Astrocyte (in vitro differentiated cells and primary cell): ENCODE data around the gene TSLP. TPM values are rescaled to one million over a fixed set of nuclear protein-coding genes. Genes with fewer than 3 reads are reported as not detected.

Source experiments
- DNase-seq: peaks from one replicate; pipeline ENCODE4 v3.0.0-alpha.2; 2010; ENCODE audit warnings: low read depth
- FAIRE-seq: peaks from 2 replicates; lab custom pipeline; 2011; peaks lifted over from hg19 to GRCh38; lab: Jason Lieb, UNC
- H2AFZ ChIP-seq: 2 replicates; pipeline ENCODE4 v1.6.0; 2012; ENCODE audit warnings: low read depth, low read length, inconsistent platforms
- H3K27ac ChIP-seq: 2 replicates; pipeline ENCODE4 v1.5.1; 2011; ENCODE audit warnings: low read depth, low read length, inconsistent platforms
- H3K27me3 ChIP-seq: 2 replicates; pipeline ENCODE4 v1.6.0; 2011; ENCODE audit warnings: low read length, inconsistent platforms; ENCODE audit not compliant: insufficient read depth
- H3K36me3 ChIP-seq: 2 replicates; pipeline ENCODE4 v1.5.1; 2011; ENCODE audit warnings: low read length, inconsistent platforms; ENCODE audit not compliant: insufficient read depth
- H3K4me1 ChIP-seq: 2 replicates; pipeline ENCODE4 v1.5.1; 2011; ENCODE audit warnings: low read length, inconsistent platforms; ENCODE audit not compliant: insufficient read depth
- H3K4me2 ChIP-seq: 2 replicates; pipeline ENCODE4 v1.6.0; 2012; ENCODE audit warnings: low read length, inconsistent platforms
- H3K4me3 ChIP-seq: 2 replicates; pipeline ENCODE4 v1.5.1; 2011; ENCODE audit warnings: low read depth, mild to moderate bottlenecking, low read length, inconsistent platforms; ENCODE audit not compliant: insufficient read depth
- H3K79me2 ChIP-seq: 2 replicates; pipeline ENCODE4 v1.6.0; 2012; ENCODE audit warnings: mild to moderate bottlenecking, low read length, inconsistent platforms; ENCODE audit not compliant: insufficient read depth
- H3K9ac ChIP-seq: 2 replicates; pipeline ENCODE4 v1.6.0; 2012; ENCODE audit warnings: mild to moderate bottlenecking, low read length, inconsistent platforms
- H3K9me3 ChIP-seq: 2 replicates; pipeline ENCODE4 v1.5.1; 2012; ENCODE audit warnings: low read depth, mild to moderate bottlenecking, low read length, inconsistent platforms; ENCODE audit not compliant: insufficient read depth
- H4K20me1 ChIP-seq: 2 replicates; pipeline ENCODE4 v1.6.0; 2012; ENCODE audit warnings: low read length, inconsistent platforms; ENCODE audit not compliant: insufficient read depth
- H3K27ac Mint-ChIP-seq: one replicate; pipeline ENCODE4 v1.8.0; 2021; ENCODE audit warnings: mild to moderate bottlenecking, mixed read lengths; ENCODE audit not compliant: unreplicated experiment
- H3K27me3 Mint-ChIP-seq: one replicate; pipeline ENCODE4 v1.8.0; 2021; ENCODE audit warnings: low read depth, mixed read lengths; ENCODE audit not compliant: unreplicated experiment
- H3K36me3 Mint-ChIP-seq: one replicate; pipeline ENCODE4 v1.8.0; 2021; ENCODE audit warnings: low read depth, mixed read lengths; ENCODE audit not compliant: unreplicated experiment
- H3K4me1 Mint-ChIP-seq: one replicate; pipeline ENCODE4 v1.8.0; 2021; ENCODE audit warnings: low read depth, mixed read lengths; ENCODE audit not compliant: unreplicated experiment
- H3K4me3 Mint-ChIP-seq: one replicate; pipeline ENCODE4 v1.8.0; 2021; ENCODE audit warnings: mild to moderate bottlenecking, moderate library complexity, mixed read lengths; ENCODE audit not compliant: unreplicated experiment
- H3K9me3 Mint-ChIP-seq: one replicate; pipeline ENCODE4 v1.8.0; 2021; ENCODE audit warnings: mild to moderate bottlenecking, mixed read lengths; ENCODE audit not compliant: unreplicated experiment
- EZH2 ChIP-seq: IDR thresholded peaks from 2 replicates; pipeline ENCODE4 v1.6.1; 2012; ENCODE audit warnings: mild to moderate bottlenecking, low read length, inconsistent platforms; ENCODE audit not compliant: insufficient read depth
- total RNA-seq: library from RNA; stranded (reverse); gene quantifications from 2 replicates; pipeline ENCODE4 v1.2.1, GENCODE V29; 2021
- TF ChIP-seq, protein P1 (sequence below): IDR thresholded peaks from 2 replicates; pipeline ENCODE4 v1.5.1; 2011; ENCODE audit warnings: low read depth, mild to moderate bottlenecking, inconsistent platforms, low read length, moderate library complexity; ENCODE audit not compliant: insufficient read depth

TSLP gene
- total RNA-seq, 1 donor from 2014 or later, result 0.14 TPM

- Mint-ChIP-seq H3K4me3 (no peak overlapping the region), H3K4me1 (peaks cover 19% of the 10 kb centered on the region), H3K36me3 (peaks cover 5% of the 10 kb centered on the region), H3K27me3 (no peaks in the 10 kb centered on the region), H3K27ac (no peak overlapping the region), H3K9me3 (no peaks in the 10 kb centered on the region)
- H3K4me1 ChIP-seq, result no peaks in the 10 kb centered on the region
- no peak overlapping the region for H3K4me3 ChIP-seq
- peaks cover 48% of the 10 kb centered on the region for H3K36me3 ChIP-seq
- no peak overlapping the region for H3K27ac ChIP-seq
- FAIRE-seq, result no peak
- H4K20me1 ChIP-seq, result no peaks in the 10 kb centered on the region
- DNase-seq, result no peak
- no peak overlapping the region for H3K4me2 ChIP-seq
- no peak overlapping the region for H2AFZ ChIP-seq
- TF ChIP-seq, protein P1, sequence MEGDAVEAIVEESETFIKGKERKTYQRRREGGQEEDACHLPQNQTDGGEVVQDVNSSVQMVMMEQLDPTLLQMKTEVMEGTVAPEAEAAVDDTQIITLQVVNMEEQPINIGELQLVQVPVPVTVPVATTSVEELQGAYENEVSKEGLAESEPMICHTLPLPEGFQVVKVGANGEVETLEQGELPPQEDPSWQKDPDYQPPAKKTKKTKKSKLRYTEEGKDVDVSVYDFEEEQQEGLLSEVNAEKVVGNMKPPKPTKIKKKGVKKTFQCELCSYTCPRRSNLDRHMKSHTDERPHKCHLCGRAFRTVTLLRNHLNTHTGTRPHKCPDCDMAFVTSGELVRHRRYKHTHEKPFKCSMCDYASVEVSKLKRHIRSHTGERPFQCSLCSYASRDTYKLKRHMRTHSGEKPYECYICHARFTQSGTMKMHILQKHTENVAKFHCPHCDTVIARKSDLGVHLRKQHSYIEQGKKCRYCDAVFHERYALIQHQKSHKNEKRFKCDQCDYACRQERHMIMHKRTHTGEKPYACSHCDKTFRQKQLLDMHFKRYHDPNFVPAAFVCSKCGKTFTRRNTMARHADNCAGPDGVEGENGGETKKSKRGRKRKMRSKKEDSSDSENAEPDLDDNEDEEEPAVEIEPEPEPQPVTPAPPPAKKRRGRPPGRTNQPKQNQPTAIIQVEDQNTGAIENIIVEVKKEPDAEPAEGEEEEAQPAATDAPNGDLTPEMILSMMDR, result no peak
- no peaks in the 10 kb centered on the region for H3K27me3 ChIP-seq
- no peak overlapping the region for H3K9ac ChIP-seq
- H3K79me2 ChIP-seq, result peaks cover 5% of the 10 kb centered on the region
- H3K9me3 ChIP-seq, result no peaks in the 10 kb centered on the region
Measured at GRCh38 chr5:111122398-111122797, 50.9 kb downstream of the TSLP start.

GRCh38 chr5:111124793-111125192 is 53.3 kb downstream of the TSLP start:
- Mint-ChIP-seq H3K27ac (peak overlapping the region; percentile 29), H3K4me3 (no peak overlapping the region), H3K9me3 (no peaks in the 10 kb centered on the region), H3K36me3 (peaks cover 7% of the 10 kb centered on the region), H3K27me3 (no peaks in the 10 kb centered on the region), H3K4me1 (peaks cover 29% of the 10 kb centered on the region)
- no peaks in the 10 kb centered on the region for H4K20me1 ChIP-seq
- no peaks in the 10 kb centered on the region for H3K27me3 ChIP-seq
- no peak overlapping the region for H3K27ac ChIP-seq
- peaks cover 39% of the 10 kb centered on the region for H3K36me3 ChIP-seq
- no peak for DNase-seq
- H2AFZ ChIP-seq, result no peak overlapping the region
- no peaks in the 10 kb centered on the region for H3K4me1 ChIP-seq
- H3K9me3 ChIP-seq, result no peaks in the 10 kb centered on the region
- TF ChIP-seq, protein P1, result no peak
- TF ChIP-seq EZH2, result no peak
- no peak overlapping the region for H3K4me3 ChIP-seq
- no peak overlapping the region for H3K4me2 ChIP-seq
- H3K9ac ChIP-seq, result no peak overlapping the region
- H3K79me2 ChIP-seq, result no peaks in the 10 kb centered on the region
- no peak for FAIRE-seq

GRCh38 chr5:111126896-111127295 is 55.4 kb downstream of the TSLP start:
- Histone ChIP-seq H2AFZ (no peak overlapping the region), H3K4me1 (peaks cover 2% of the 10 kb centered on the region), H3K27me3 (no peaks in the 10 kb centered on the region), H3K4me2 (no peak overlapping the region), H3K79me2 (no peaks in the 10 kb centered on the region), H3K9ac (no peak overlapping the region), H3K27ac (no peak overlapping the region), H4K20me1 (no peaks in the 10 kb centered on the region), H3K9me3 (no peaks in the 10 kb centered on the region), H3K4me3 (no peak overlapping the region), H3K36me3 (peaks cover 25% of the 10 kb centered on the region)
- no peak overlapping the region for H3K27ac Mint-ChIP-seq
- no peak overlapping the region for H3K4me3 Mint-ChIP-seq
- H3K4me1 Mint-ChIP-seq, result peaks cover 36% of the 10 kb centered on the region
- no peak for DNase-seq
- no peak for TF ChIP-seq EZH2
- TF ChIP-seq, protein P1, result no peak
- H3K36me3 Mint-ChIP-seq, result peaks cover 5% of the 10 kb centered on the region
- FAIRE-seq, result no peak
- no peaks in the 10 kb centered on the region for H3K27me3 Mint-ChIP-seq
- no peaks in the 10 kb centered on the region for H3K9me3 Mint-ChIP-seq

Other genes with a start within 250 kb of the TSLP start
- 30.8 and 33.4 TPM in 2 replicates for gene WDR36, start 20.6 kb downstream of the TSLP start, total RNA-seq
- gene CAMK4, start 152.7 kb downstream of the TSLP start, total RNA-seq, result 3.5 and 3.8 TPM in 2 replicates